ENCODE measurements around the gene OR51V1.

DNA sequence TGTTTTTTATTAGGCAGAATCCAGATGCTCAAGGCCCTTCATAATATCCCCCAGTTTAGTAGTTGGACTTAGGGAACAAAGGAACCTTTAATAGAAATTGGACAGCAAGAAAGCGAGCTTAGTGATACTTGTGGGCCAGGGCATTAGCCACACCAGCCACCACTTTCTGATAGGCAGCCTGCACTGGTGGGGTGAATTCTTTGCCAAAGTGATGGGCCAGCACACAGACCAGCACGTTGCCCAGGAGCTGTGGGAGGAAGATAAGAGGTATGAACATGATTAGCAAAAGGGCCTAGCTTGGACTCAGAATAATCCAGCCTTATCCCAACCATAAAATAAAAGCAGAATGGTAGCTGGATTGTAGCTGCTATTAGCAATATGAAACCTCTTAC, 25.0 kb upstream of the OR51V1 start:
- TF ChIP-seq POLR2A (IDR thresholded peaks at IDR 0.05) (no peak), CTCF (IDR thresholded peaks at IDR 0.05) (no peak)

Data from testis (tissue), 2 donors.